HG02571 (cell line): ENCODE results near the gene SGPP1.
A peak's percentile ranks its signal among the peaks of the same experiment; 100 is the strongest.
"Not testable (repeated sequence)": the region's sequence is repeated elsewhere in the genome, so short reads cannot be mapped to it uniquely, and the experiment has no call there.

Source experiments
- ATAC-seq: cut with Tn5 transposase; IDR thresholded peaks from one replicate; pipeline ENCODE4 v1.9.1; 2021; ENCODE audit warnings: mild to moderate bottlenecking, moderate library complexity; ENCODE audit not compliant: unreplicated experiment

Gene SGPP1, protein sequence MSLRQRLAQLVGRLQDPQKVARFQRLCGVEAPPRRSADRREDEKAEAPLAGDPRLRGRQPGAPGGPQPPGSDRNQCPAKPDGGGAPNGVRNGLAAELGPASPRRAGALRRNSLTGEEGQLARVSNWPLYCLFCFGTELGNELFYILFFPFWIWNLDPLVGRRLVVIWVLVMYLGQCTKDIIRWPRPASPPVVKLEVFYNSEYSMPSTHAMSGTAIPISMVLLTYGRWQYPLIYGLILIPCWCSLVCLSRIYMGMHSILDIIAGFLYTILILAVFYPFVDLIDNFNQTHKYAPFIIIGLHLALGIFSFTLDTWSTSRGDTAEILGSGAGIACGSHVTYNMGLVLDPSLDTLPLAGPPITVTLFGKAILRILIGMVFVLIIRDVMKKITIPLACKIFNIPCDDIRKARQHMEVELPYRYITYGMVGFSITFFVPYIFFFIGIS

DNA sequence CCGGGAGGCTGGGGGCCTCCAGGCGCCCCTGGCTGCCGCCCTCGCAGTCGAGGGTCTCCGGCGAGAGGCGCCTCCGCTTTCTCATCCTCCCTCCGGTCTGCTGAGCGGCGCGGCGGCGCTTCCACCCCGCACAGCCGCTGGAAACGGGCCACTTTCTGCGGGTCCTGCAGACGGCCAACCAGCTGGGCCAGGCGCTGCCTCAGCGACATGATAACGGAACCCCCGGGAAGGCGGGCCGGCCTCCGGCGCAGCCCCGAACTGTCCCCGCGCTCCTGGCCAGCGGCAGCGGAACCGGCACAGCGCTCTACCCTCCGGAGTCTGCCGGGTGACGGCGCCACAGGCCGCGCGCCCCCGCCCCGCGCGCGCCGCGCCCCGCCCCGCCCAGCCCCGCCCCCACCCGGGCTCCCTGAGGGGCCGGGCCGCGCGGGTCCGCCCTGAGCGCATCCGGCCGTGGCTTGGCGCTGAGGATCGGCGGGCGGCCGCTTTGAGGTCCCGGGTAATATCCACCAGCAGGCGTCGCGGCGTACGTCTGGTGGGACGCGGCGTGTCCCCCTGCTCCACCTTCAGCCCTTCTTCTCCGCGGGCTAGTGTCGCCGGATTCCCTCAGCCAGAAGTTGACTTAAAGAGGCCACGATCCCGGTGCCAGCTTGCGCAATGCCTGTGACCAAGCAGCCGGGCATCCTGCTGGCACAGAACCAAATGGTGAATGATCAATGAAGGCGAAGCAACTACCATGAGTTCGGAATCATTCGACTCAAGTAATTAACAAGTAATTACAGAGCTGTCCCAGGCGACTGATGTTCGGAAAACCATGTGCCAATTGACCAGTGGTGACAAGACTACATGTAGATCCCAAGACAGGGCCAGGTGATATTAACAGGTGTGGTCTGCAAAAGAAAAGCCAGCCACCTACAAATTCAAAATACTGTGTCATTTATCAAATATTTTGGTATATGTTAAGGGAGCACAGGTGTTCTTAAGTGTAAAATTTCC lies at the start of gene SGPP1:
Gene SGPP1, minus strand, starts transcription at position 330 of the 993 bp plus-strand sequence. Its CDS starts 121 bp downstream, at position 209.
- peak; percentile 71 for ATAC-seq

DNA sequence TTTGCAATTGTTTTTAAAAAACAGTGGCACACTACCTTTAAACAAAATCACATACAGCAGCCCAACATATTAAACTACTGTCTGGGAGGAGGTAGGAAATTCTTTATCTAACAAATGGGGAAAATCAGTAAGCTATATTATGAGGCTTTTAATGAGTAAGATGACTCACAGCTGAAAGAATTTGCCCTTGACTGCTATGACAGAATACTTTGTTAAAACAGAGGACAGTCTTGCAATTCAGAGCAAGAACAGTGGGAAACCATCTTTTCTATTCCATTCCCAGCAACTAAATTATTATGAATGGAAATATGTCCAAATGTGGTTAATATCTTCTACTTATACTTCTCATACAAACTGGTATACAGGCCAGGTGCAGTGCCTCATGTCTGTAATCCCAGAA lies 49.2 kb upstream of the SGPP1 start:
- ATAC-seq = no peak

DNA sequence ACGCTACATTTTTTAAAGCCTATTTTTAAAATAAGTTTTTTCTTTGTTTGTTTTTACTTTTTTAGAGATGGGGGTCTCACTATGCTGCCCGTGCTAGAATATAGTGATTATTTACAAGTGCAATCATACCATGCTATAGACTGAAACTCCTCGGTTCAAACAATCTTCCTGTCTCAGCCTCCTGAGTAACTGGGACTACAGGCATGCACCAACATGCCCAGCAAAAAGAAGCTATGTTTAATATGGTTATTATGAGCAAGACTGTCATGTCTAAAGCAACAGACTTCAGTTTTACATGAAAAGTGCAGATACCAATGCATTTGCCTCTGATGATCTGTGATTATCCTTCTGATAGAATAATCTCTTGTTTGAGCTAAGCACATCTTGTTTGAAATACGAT lies 45.6 kb upstream of the SGPP1 start:
- no peak for ATAC-seq

DNA sequence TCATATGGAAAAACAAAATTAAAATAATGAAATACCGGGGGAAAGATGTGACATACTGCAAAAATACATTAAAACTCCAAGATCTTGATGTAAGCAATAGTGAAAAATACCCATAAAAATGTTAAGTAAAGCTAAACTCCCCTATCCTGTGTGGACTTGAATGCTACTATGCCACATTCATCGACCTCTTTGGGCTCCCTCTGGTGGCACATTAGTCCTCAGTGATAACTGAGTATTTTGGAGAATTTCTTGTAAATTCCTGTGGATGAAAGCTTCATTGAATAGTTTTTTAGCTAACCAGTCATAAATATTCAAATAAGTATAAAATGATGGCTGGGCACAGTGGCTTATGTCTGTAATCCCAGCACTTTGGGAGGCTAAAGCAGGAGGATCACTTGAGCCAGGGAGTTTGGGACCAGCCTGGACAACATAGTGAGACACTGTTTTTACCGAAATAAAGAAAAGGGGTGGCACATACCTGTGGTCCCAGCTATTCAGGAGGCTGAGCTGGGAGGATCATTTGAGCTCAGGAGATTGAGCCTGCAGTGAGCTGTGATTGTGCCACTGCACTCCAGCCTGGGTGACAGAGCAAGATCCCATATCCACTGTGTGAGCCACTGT lies 42.4 kb upstream of the SGPP1 start:
- ATAC-seq = no peak

DNA sequence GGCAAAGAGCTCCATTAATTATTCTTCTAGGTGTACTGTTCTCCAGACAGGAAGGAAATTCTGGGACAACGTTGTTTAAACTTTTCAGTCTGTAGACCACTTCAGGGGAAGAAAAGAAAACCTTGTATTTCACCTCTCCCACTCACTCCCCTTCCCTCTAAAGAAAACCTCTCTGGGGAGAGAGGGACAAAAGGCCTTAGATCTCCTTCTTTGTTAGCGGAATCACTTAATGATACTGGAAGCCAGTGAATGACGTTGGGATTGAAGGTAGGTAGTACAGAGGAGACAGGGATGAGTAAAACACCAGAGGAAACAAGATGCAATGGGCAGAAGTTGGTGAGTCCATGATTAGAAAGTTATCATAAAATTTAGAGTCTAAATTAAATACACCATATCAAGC lies 38.7 kb upstream of the SGPP1 start:
- no peak for ATAC-seq

DNA sequence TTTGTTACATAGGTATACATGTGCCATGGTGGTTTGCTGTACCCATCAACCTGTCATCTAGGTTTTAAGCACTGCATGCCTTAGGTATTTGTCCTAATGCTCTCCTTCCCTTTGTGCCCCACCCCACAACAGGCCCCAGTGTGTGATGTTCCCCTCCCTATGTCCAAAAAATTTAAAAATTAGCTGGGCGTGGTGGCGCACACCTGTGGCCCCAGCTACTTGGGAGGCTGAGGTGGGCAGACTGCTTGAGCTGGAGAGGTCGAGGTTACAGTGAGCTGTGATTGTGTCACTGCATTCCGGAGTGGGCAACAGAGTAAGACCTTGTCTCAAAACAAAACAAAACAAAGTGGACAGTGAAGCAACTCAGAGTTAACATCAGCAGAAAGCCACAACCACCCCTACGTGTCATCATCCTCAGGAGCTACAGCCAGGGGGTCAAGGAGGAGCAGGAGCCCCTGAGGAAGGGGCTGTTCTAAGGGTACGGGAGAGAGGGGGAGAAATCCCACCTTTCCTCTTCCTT lies 36.8 kb upstream of the SGPP1 start:
- no peak for ATAC-seq

DNA sequence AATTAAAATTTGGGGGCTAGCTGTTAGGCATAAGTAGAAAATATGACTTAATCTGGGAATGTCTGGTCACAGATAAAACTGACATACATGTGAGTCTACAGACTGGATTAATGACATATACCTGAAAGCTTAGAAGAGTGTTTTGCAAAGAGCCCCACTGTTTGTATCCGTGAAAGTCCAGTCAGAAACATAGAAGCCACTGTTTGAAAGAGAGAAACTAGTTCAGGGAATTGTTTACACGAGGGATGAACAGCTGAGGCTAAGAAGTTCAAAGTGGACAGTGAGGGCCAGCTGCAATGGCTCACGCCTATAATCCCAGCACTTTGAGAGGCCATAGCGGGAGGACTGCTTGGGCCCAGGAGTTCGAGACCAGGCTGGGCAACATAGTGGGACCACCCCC lies 36.2 kb upstream of the SGPP1 start:
- ATAC-seq = no peak

DNA sequence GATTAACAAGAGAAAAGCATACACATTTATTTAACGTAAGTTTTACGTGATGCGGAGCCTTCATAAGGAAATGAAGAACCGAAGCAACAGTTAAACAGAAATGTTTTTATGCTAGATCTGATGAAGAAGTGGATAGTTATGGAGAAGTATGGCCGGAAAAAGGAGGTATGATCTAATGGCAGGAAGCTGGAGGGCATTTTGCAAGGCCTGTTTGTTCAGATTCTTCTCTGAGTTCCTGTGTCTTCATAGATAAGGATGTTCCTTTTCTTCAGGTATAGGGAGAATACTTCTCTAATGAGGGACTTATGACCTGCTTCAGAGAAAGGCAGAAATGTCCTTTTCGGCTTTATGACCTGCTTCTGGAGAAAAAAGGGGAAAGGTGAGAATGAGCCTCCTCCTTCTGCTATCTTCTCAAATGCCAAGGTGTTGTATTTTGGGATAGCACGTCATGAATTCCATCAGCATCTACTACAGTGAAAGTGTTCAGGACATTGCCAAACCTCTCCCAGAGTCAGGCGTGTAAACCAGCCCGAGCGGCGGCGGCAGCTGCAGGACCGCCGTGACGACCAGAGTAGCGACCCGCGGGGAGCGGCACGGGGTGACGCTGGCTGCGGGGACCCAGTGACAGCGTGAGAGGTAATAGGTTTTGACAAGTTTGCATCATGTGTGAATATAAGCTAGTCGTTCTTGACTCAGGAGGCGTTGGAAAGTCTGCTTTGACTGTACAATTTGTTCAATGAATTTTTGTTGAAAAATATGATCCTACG lies 33.7 kb upstream of the SGPP1 start:
- ATAC-seq = no peak

DNA sequence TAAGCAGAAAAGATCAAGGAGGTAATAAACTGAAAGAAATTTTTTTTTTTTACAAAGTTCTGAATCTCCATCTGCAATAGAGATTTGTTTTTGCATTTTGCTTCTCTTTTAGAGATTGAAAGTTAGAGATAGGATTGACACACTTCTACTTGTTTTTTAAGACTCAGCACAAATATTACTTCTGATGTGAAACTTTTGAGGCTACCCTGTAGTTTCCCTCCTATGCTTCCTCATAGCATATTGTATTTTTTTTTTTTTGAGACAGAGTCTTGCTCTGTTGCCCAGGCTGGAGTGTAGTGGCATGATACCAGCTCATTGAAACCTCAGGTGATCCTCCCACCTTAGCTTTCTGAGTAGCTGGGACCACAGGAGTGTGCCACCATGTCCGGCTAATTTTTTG lies 32.1 kb upstream of the SGPP1 start:
- no peak for ATAC-seq

DNA sequence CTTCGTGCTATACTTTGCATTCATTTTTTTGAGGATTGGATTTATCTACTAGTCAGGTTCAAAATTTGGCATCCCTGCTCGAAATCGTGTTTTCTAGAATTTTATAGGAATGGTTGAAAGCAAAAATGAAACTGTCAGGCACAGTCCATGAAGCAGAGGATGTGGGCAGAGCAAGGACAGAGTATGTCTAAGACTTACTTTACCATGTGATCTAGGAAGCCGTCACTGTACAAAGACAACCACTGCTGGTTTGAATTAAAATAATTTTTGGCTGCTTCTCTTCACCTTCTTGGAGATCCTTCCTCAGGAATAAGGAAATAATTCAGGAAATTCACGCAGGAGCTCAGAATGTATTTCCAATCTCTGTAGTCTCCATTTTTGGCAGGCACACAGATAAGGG lies 31.6 kb upstream of the SGPP1 start:
- no peak for ATAC-seq

DNA sequence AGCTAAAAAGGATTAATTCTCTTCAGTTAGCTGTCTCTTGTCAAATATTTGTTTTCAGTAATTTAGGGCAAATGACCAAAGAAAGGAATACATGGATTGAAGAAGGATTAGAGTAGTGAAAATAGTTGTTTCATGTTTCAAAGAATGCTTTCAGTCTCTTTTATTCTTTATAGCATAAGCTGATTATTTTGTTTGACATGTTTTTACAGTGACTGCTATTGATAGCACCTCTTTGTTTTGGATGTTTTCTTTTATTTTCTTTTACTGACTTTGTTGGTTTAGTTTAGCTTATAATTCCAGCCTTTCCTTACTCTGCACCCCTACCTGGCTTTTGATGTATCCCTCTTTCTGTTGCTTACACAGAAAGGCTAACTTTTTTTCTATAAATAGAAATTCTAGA lies 29.3 kb upstream of the SGPP1 start:
- ATAC-seq = no peak

DNA sequence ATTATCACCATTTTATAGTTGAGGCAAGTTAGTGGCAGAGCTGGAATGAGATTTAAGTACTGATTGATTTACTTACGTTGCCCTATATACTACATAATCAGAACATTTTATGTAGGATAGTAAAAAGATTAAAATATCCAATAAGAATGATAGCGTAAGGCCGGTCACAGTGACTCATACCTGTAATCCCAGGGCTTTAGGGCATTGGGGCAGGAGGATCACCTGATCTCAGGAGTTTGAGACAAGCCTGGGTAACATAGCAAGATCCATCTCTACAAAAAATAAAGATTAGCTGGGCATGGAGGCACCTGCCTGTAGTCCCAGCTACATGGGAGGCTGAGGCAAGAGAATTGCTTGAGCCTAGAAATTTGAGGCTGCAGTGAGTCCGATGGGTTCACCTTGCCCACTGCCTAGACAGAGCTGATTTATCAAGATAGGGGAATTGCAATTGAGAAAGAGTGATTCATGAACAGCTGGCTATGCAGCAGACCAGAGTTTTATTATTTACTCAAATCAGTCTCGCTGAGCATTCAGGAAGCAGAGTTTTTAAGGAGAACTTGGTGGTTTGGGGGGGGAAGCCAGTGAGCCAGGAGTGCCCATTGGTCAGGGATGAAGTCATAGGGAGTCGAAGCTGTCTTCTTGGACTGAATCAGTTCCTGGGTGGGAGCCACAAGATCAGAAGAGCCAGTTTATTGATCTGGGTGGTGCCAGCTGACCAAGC lies 24.7 kb upstream of the SGPP1 start:
- no peak for ATAC-seq

DNA sequence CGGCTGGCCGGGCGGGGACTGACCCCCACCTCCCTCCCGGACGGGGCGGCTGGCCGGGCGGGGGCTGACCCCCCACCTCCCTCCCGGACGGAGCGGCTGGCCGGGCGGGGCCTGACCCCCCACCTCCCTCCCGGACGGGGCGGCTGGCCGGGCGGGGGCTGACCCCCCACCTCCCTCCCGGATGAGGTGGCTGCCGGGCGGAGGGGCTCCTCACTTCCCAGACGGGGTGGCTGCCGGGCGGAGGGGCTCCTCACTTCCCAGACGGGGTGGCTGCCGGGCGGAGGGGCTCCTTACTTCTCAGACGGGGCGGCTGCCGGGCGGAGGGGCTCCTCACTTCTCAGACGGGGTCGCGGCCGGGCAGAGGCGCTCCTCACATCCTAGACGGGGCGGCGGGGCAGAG lies 23.2 kb upstream of the SGPP1 start:
- ATAC-seq = not testable (repeated sequence)

DNA sequence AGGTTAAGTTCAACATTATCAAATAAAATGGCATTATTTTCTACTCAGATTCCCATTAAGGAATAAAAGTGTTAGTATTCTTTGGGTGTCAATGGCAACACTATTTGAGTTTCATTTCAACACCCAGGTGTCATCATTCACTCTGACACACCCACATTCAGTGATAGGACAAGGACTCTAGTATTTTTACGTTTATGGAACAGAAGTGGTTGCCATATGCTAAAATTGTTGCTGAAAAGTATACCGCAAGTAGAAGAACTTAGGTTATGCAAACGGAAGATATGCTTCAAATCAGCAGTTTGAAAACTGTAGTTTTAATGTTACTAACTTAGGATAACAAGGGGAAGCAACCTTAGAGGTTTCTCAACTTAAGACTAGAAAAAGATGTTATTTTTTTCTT lies 20.0 kb upstream of the SGPP1 start:
- ATAC-seq = no peak

DNA sequence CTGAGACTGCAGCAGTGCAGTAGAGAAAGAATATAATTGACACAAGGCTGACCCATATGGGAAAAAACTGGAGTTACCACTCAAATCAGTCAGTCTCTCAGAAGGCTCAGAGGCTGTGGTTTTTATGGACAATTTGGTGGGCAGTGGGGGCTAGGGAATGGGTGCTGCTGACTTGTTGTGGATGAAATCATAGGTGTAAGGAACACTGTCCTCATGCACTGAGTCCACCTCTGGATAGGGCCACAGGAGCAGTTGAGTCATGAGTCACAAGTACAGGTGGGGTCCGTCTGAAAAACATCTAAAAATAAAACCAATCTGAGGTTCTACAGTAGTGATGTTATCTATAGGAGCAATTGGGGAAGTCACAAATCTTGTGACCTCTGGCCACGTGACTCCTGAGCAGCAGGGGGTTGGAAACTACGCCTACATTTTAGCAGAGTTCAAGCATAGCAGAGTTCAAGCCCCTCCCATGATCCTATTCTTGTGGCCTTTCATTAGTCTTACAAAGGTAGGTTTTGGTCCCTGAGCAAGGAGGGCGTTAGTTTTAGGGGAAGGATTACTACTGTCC lies 18.1 kb upstream of the SGPP1 start:
- ATAC-seq = peak; percentile 57

DNA sequence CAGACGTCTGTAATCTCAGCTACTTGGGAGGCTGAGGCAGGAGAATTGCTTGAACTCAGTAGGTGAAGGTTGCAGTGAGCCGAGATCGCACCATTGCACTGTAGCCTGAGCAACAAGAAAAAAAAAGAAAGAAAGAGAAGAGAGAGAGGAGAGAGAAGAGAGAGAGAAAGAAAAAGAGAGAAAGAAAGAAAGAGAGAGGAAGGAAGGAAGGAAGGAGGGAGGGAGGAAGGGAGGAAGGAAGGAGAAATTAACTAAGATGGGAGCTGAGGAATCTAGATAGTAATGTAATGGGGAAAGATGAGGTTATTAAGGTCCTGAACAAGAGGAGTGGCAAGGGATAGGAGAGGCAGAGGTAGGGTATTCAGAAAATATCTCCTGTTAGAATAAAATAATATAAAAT lies 17.4 kb upstream of the SGPP1 start:
- ATAC-seq = no peak

DNA sequence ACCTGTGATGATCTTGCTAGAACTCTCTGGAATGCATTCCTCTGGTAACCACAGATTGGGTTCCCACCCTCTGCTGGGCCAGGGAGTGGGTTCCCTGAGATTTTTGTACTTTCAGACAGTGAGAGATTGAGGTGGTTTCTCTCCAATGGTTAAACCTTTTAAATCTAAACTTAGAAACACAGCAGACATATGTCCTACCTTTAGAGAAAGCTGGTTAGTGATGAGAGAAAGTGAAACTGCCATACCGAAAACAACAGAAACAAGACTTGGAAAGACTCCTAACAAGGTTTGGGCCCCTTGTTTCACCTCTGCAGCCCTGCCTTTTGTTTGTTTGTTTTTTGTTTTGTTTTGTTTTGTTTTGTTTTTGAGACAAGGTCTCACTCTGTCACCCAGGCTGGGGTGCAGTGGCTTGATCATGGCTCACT lies 9.7 kb upstream of the SGPP1 start:
- ATAC-seq = peak; percentile 95

DNA sequence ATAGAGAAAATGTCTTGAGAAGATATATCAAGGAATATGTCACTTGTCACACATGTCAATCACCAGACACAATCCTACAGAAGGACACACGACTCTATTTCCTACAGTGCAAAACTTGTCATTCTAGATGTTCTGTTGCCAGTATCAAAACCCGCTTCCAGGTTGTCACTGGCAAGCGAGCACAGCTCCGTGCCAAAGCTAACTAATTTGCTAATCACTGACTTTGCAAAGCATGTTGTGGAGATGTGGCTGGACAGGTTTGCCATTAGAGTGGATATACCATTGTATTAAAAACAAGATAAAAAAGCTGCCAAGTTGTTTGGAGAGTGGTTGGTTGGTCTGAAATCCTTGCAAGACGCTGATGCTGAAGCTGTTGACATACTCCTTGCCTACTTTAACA lies 7.9 kb upstream of the SGPP1 start:
- no peak for ATAC-seq

DNA sequence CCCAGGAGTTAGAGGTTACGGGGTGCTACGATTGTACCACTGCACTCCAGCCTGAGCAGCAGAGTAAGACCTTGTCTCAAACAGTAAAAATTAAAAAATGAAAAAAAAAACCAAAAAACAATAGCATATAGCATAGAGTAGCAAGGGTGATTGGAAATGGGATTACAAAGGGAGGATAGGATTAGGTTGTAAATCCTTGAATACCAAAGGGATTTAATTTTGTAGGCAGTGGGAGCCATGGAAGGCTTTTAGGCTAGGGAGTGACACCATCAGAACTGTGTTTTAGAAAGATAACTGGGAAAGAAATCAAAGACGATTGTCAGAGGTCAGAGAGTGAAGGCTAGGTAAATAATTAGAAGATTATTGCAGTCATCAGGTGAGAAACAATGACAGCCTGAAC lies 2.8 kb upstream of the SGPP1 start:
- ATAC-seq = no peak
